Embryonic facial prominence (tissue), 1 donor: ENCODE results near the gene AS3MT.
"Not testable (repeated sequence)": the region's sequence is repeated elsewhere in the genome, so short reads cannot be mapped to it uniquely, and the experiment has no call there.

Experiments
- DNase-seq: peaks from one replicate; pipeline ENCODE4 v3.0.0-alpha.2; 2016; ENCODE audit errors: extremely low spot score

Gene AS3MT

GRCh38 chr10:102855731-102856436, 13.4 kb upstream of the AS3MT start:
- not testable (repeated sequence) for DNase-seq

GRCh38 chr10:102856758-102857424, 12.4 kb upstream of the AS3MT start:
- no peak for DNase-seq

- no peak for DNase-seq
These were observed 9.4 kb upstream of the AS3MT start for GRCh38 chr10:102859911-102860310.

GRCh38 chr10:102863660-102864059, 5.6 kb upstream of the AS3MT start:
- DNase-seq, result no peak

GRCh38 chr10:102865620-102866019, 3.6 kb upstream of the AS3MT start:
- DNase-seq, result no peak

- no peak for DNase-seq
These were observed 386 bp upstream of the AS3MT start for GRCh38 chr10:102868911-102869257.

- DNase-seq, result no peak
These were observed 951 bp downstream of the AS3MT start for GRCh38 chr10:102870221-102870620.

GRCh38 chr10:102872163-102872562, 2.9 kb downstream of the AS3MT start:
- DNase-seq, result no peak

- no peak for DNase-seq
These were observed 7.5 kb downstream of the AS3MT start for GRCh38 chr10:102876747-102877153.

GRCh38 chr10:102878629-102879028, 9.4 kb downstream of the AS3MT start:
- no peak for DNase-seq

- no peak for DNase-seq
These were observed 11.0 kb downstream of the AS3MT start for GRCh38 chr10:102880256-102880655.

- no peak for DNase-seq
These were observed 18.8 kb downstream of the AS3MT start for GRCh38 chr10:102888048-102888447.

GRCh38 chr10:102894466-102895213, 25.4 kb downstream of the AS3MT start:
- DNase-seq, result no peak

- no peak for DNase-seq
These were observed 30.7 kb downstream of the AS3MT start for GRCh38 chr10:102900006-102900405.

- DNase-seq, result no peak
These were observed 35.1 kb downstream of the AS3MT start for GRCh38 chr10:102904346-102904745.

GRCh38 chr10:102906507-102906906, 37.2 kb downstream of the AS3MT start:
- DNase-seq, result no peak

- no peak for DNase-seq
These were observed 45.5 kb downstream of the AS3MT start for GRCh38 chr10:102914781-102915180.

GRCh38 chr10:102916173-102916572, 46.9 kb downstream of the AS3MT start:
- no peak for DNase-seq

GRCh38 chr10:102917314-102917961, 48.2 kb downstream of the AS3MT start:
- DNase-seq, result peak; percentile 29

- peak; percentile 98 for DNase-seq
These were observed 48.9 kb downstream of the AS3MT start, which contains the start of gene CNNM2 for GRCh38 chr10:102917962-102918816. TSS of gene CNNM2 (plus strand) at chr10:102918294. CDS start at chr10:102918481, 187 bp downstream.

- DNase-seq, result no peak
These were observed 49.6 kb downstream of the AS3MT start for GRCh38 chr10:102918817-102919245.
